Measurements from ENCODE around the gene ENPP7.

- TF ChIP-seq, protein P1, sequence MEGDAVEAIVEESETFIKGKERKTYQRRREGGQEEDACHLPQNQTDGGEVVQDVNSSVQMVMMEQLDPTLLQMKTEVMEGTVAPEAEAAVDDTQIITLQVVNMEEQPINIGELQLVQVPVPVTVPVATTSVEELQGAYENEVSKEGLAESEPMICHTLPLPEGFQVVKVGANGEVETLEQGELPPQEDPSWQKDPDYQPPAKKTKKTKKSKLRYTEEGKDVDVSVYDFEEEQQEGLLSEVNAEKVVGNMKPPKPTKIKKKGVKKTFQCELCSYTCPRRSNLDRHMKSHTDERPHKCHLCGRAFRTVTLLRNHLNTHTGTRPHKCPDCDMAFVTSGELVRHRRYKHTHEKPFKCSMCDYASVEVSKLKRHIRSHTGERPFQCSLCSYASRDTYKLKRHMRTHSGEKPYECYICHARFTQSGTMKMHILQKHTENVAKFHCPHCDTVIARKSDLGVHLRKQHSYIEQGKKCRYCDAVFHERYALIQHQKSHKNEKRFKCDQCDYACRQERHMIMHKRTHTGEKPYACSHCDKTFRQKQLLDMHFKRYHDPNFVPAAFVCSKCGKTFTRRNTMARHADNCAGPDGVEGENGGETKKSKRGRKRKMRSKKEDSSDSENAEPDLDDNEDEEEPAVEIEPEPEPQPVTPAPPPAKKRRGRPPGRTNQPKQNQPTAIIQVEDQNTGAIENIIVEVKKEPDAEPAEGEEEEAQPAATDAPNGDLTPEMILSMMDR (IDR thresholded peaks at IDR 0.05 in 8 of 11, conservative IDR thresholded peaks at IDR 0.05 in 3 of 11) = no peak
- TF ChIP-seq POLR2A (IDR thresholded peaks at IDR 0.05) = no peak
Measured at GRCh38 chr17:79749958-79750357, 19.2 kb downstream of the ENPP7 start.

Data from spleen (tissue), 7 donors.